ENCODE data around the gene CD37. TPM values are rescaled to one million over a fixed set of nuclear protein-coding genes. Genes with fewer than 3 reads are reported as not detected.

CD37 gene
- total and polyA plus RNA-seq, 12 donors, result 0.61 to 27.1 (median 14.6) TPM

- Histone ChIP-seq H3K4me1 (replicated peaks in 1 of 2) (no peaks in the 10 kb centered on the region), H3K4me3 (no peak within 1 kb of the TSS), H3K9me3 (replicated peaks in 1 of 3) (no peaks in the 10 kb centered on the region), H3K27ac (no peak within 1 kb of the TSS), H3K27me3 (no peaks in the 10 kb centered on the region), H3K36me3 (replicated peaks in 1 of 2) (no peaks in the 10 kb centered on the region)
- 23 to 78% (median 39%) methylated on average over 13 to 40 of the region's 40 CpGs for WGBS, 4 donors
- intact Hi-C loops (cut with DNase I), result no loop called here
- TF ChIP-seq CTCF (IDR thresholded peaks at IDR 0.05), result no peak
- TF ChIP-seq POLR2A (IDR thresholded peaks at IDR 0.05), result no peak
- peak; percentile 68 to 91 (median 82) for DNase-seq
These were observed 52.7 kb downstream of the CD37 start, which contains the start of gene KASH5 for GRCh38 chr19:49387936-49388372. TSS of gene KASH5 (plus strand) at chr19:49388249. CDS start at chr19:49390884, 2,635 bp downstream.

- intact Hi-C loops (cut with DNase I), result no loop called here
- WGBS, 4 donors, result 82 to 90% (median 82%) methylated on average over 15 to 20 of the region's 20 CpGs; no CpG with 5 or more reads in 1 of the 4 donors
- DNase-seq, result no peak
- Histone ChIP-seq H3K27ac (no peak overlapping the region), H3K4me3 (no peak overlapping the region), H3K27me3 (no peaks in the 10 kb centered on the region), H3K9me3 (replicated peaks in 1 of 3) (no peaks in the 10 kb centered on the region), H3K36me3 (replicated peaks in 1 of 2) (no peaks in the 10 kb centered on the region), H3K4me1 (replicated peaks in 1 of 2) (no peaks in the 10 kb centered on the region)
- TF ChIP-seq POLR2A (IDR thresholded peaks at IDR 0.05) (no peak), CTCF (IDR thresholded peaks at IDR 0.05) (no peak)
These were observed 54.2 kb downstream of the CD37 start for GRCh38 chr19:49389406-49389805.

Small RNAs within 50 kb of the gene (microRNA-seq; reads per million reads assigned to microRNA genes)
- 0 reads per million in 3 donors for gene MIR4324

Small RNAs within 50 kb of the gene (small RNA-seq; reads per million reads assigned to genes)
- 0 reads per million in 2 donors for gene MIR4324

Other genes starting within 250 kb of the CD37 start
- gene SNRNP70, start 250.0 kb upstream of the CD37 start, total RNA-seq, result 100 to 1,000 TPM; 109 to 443 (median 221) TPM
- 1,000 to 10,000 TPM in 1 of 3 donors, 100 to 1,000 TPM in 2; 114 to 1,255 (median 535) TPM for gene SNRNP70, start 250.0 kb upstream of the CD37 start, polyA plus RNA-seq
- gene LIN7B, start 221.0 kb upstream of the CD37 start, total RNA-seq, result 10 to 100 TPM in 4 of 9 donors, 1 to 10 TPM in 5; 4.9 to 15.3 (median 9.5) TPM
- 10 to 100 TPM in 2 of 3 donors, 1 to 10 TPM in 1; 4.4 to 35.2 (median 32.9) TPM for gene LIN7B, start 221.0 kb upstream of the CD37 start, polyA plus RNA-seq
- gene C19orf73, start 216.3 kb upstream of the CD37 start, total RNA-seq, result 1 to 10 TPM in 8 of 9 donors, under 1 TPM in 1; 0.94 to 4.7 (median 1.8) TPM
- 1 to 10 TPM; 1.1 to 8.2 (median 4.5) TPM for gene C19orf73, start 216.3 kb upstream of the CD37 start, polyA plus RNA-seq
- gene PPFIA3, start 215.9 kb upstream of the CD37 start, total RNA-seq, result 10 to 100 TPM in 6 of 9 donors, 1 to 10 TPM in 3; 6.1 to 21.5 (median 14.7) TPM
- 10 to 100 TPM in 2 of 3 donors, 1 to 10 TPM in 1; 2.9 to 60.2 (median 27.3) TPM for gene PPFIA3, start 215.9 kb upstream of the CD37 start, polyA plus RNA-seq
- 10 to 100 TPM in 1 of 9 donors, 1 to 10 TPM in 7, under 1 TPM in 1; 0.77 to 28.4 (median 2.8) TPM for gene HRC, start 180.0 kb upstream of the CD37 start, total RNA-seq
- 1 to 10 TPM; 2.1 to 2.5 (median 2.4) TPM for gene HRC, start 180.0 kb upstream of the CD37 start, polyA plus RNA-seq
- 10 to 100 TPM in 6 of 9 donors, 1 to 10 TPM in 3; 6.8 to 25.1 (median 15.4) TPM for gene TRPM4, start 177.6 kb upstream of the CD37 start, total RNA-seq
- gene TRPM4, start 177.6 kb upstream of the CD37 start, polyA plus RNA-seq, result 10 to 100 TPM in 2 of 3 donors, 1 to 10 TPM in 1; 4.2 to 56.3 (median 20.6) TPM
- 1 to 10 TPM in 3 of 9 donors, under 1 TPM in 5, not detected in 1; 0.17 to 1.7 (median 0.71) TPM for gene SLC6A16, start 10.2 kb upstream of the CD37 start, total RNA-seq
- gene SLC6A16, start 10.2 kb upstream of the CD37 start, polyA plus RNA-seq, result 1 to 10 TPM; 1.1 to 3.5 (median 2.6) TPM
- gene TEAD2, start 27.0 kb downstream of the CD37 start, total RNA-seq, result 10 to 100 TPM in 8 of 9 donors, 1 to 10 TPM in 1; 5.4 to 42.8 (median 26.0) TPM
- 10 to 100 TPM; 11.3 to 31.1 (median 28.7) TPM for gene TEAD2, start 27.0 kb downstream of the CD37 start, polyA plus RNA-seq
- under 1 TPM in 4 of 9 donors, not detected in 5; 0.28 to 0.50 (median 0.43) TPM for gene DKKL1, start 28.5 kb downstream of the CD37 start, total RNA-seq
- gene DKKL1, start 28.5 kb downstream of the CD37 start, polyA plus RNA-seq, result under 1 TPM in 2 of 3 donors, not detected in 1; 0.44 to 0.56 TPM
- under 1 TPM in 2 of 9 donors, not detected in 7; 0.74 to 0.97 TPM for gene KASH5, start 52.8 kb downstream of the CD37 start, total RNA-seq
- not detected for gene KASH5, start 52.8 kb downstream of the CD37 start, polyA plus RNA-seq
- not detected for gene PTH2, start 88.0 kb downstream of the CD37 start, total RNA-seq
- not detected for gene PTH2, start 88.0 kb downstream of the CD37 start, polyA plus RNA-seq
- not detected for gene GFY, start 90.0 kb downstream of the CD37 start, total RNA-seq
- not detected for gene GFY, start 90.0 kb downstream of the CD37 start, polyA plus RNA-seq
- 1 to 10 TPM in 5 of 9 donors, under 1 TPM in 4; 0.06 to 9.6 (median 1.3) TPM for gene SLC17A7, start 106.1 kb downstream of the CD37 start, total RNA-seq
- gene SLC17A7, start 106.1 kb downstream of the CD37 start, polyA plus RNA-seq, result 1 to 10 TPM in 2 of 3 donors, under 1 TPM in 1; 0.18 to 1.9 (median 1.0) TPM
- 100 to 1,000 TPM in 4 of 9 donors, 10 to 100 TPM in 5; 63.1 to 131 (median 87.2) TPM for gene PIH1D1, start 116.4 kb downstream of the CD37 start, total RNA-seq
- gene PIH1D1, start 116.4 kb downstream of the CD37 start, polyA plus RNA-seq, result 100 to 1,000 TPM in 1 of 3 donors, 10 to 100 TPM in 2; 26.6 to 103 (median 72.3) TPM
- gene ALDH16A1, start 117.8 kb downstream of the CD37 start, total RNA-seq, result 10 to 100 TPM; 15.1 to 47.8 (median 29.1) TPM
- 10 to 100 TPM in 2 of 3 donors, 1 to 10 TPM in 1; 3.6 to 95.5 (median 86.7) TPM for gene ALDH16A1, start 117.8 kb downstream of the CD37 start, polyA plus RNA-seq
- 10 to 100 TPM in 3 of 9 donors, 1 to 10 TPM in 6; 1.2 to 10.6 (median 8.4) TPM for gene FLT3LG, start 138.8 kb downstream of the CD37 start, total RNA-seq
- 10 to 100 TPM in 2 of 3 donors, 1 to 10 TPM in 1; 1.8 to 33.8 (median 24.7) TPM for gene FLT3LG, start 138.8 kb downstream of the CD37 start, polyA plus RNA-seq
- 1,000 to 10,000 TPM; 2,402 to 3,504 (median 2,570) TPM for gene RPL13A, start 152.2 kb downstream of the CD37 start, total RNA-seq
- 1,000 to 10,000 TPM; 1,750 to 2,828 (median 2,567) TPM for gene RPL13A, start 152.2 kb downstream of the CD37 start, polyA plus RNA-seq
- 1,000 to 10,000 TPM; 1,528 to 3,971 (median 2,257) TPM for gene RPS11, start 161.0 kb downstream of the CD37 start, total RNA-seq
- gene RPS11, start 161.0 kb downstream of the CD37 start, polyA plus RNA-seq, result 1,000 to 10,000 TPM; 2,684 to 4,591 (median 2,733) TPM
- 100 to 1,000 TPM; 101 to 505 (median 351) TPM for gene FCGRT, start 177.3 kb downstream of the CD37 start, total RNA-seq
- gene FCGRT, start 177.3 kb downstream of the CD37 start, polyA plus RNA-seq, result 100 to 1,000 TPM in 2 of 3 donors, 10 to 100 TPM in 1; 90.2 to 253 (median 218) TPM
- gene RCN3, start 192.6 kb downstream of the CD37 start, total RNA-seq, result 10 to 100 TPM in 8 of 9 donors, 1 to 10 TPM in 1; 8.0 to 56.4 (median 33.1) TPM
- 100 to 1,000 TPM in 2 of 3 donors, 1 to 10 TPM in 1; 9.3 to 232 (median 120) TPM for gene RCN3, start 192.6 kb downstream of the CD37 start, polyA plus RNA-seq
- 10 to 100 TPM; 53.3 to 98.2 (median 63.8) TPM for gene NOSIP, start 245.2 kb downstream of the CD37 start, total RNA-seq
- gene NOSIP, start 245.2 kb downstream of the CD37 start, polyA plus RNA-seq, result 100 to 1,000 TPM in 2 of 3 donors, 10 to 100 TPM in 1; 35.0 to 159 (median 145) TPM
- 1 to 10 TPM in 2 of 9 donors, under 1 TPM in 5, not detected in 2; 0.28 to 1.2 (median 0.87) TPM for gene PRRG2, start 245.9 kb downstream of the CD37 start, total RNA-seq
- 1 to 10 TPM in 1 of 3 donors, under 1 TPM in 2; 0.33 to 1.2 (median 0.71) TPM for gene PRRG2, start 245.9 kb downstream of the CD37 start, polyA plus RNA-seq

Measured in adrenal gland (tissue), 12 donors.